GM12891 (cell line): ENCODE measurements around the gene PTGES3L.
"Not testable (repeated sequence)": the region's sequence is repeated elsewhere in the genome, so short reads cannot be mapped to it uniquely, and the experiment has no call there.

Source experiments
- DNase-seq: peaks from one replicate; pipeline ENCODE4 v3.0.0; 2011; ENCODE audit warnings: low spot score; ENCODE audit not compliant: insufficient read length
- FAIRE-seq: peaks from 2 replicates; lab custom pipeline; 2011; peaks lifted over from hg19 to GRCh38; lab: Jason Lieb, UNC
- PAX5 ChIP-seq: IDR thresholded peaks from 2 replicates; pipeline ENCODE4 v1.6.1; 2011; ENCODE audit warnings: low read length, moderate library complexity, mild to moderate bottlenecking; ENCODE audit not compliant: insufficient read depth, severe bottlenecking
- POLR2A ChIP-seq: IDR thresholded peaks from 2 replicates; pipeline ENCODE4 v1.6.1; 2011; ENCODE audit warnings: low read depth, low read length, control low read depth
- POLR2AphosphoS5 ChIP-seq: IDR thresholded peaks from 2 replicates; pipeline ENCODE4 v1.6.1; 2011; ENCODE audit warnings: low read depth, low read length, control low read depth
- POU2F2 ChIP-seq: IDR thresholded peaks from 2 replicates; pipeline ENCODE4 v1.6.1; 2011; ENCODE audit warnings: low read depth, mild to moderate bottlenecking, control low read depth, low read length, moderate library complexity
- SPI1 ChIP-seq: IDR thresholded peaks from 2 replicates; pipeline ENCODE4 v1.6.1; 2011; ENCODE audit warnings: low read depth, low read length, control low read depth
- TAF1 ChIP-seq: IDR thresholded peaks from 2 replicates; pipeline ENCODE4 v1.6.1; 2011; ENCODE audit warnings: low read depth, low read length, control low read depth

PTGES3L gene

DNA sequence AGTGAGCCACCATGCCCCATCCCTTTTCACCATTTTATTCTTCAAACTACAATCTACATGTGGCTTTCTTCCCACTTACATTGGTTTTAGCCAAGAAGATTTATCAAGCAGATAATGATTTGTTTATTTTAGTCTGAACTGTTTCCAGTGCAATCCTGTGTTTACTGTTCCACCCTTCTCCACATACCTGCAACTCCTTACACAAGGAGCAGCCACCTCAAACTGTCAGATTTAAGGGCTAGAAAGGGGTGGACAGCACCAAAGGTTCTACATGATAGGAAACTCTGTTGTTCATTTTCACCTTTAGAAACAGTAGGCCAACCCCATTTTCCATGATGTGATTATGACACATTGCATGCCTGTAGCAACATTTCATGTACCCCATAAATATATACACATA, 2.4 kb upstream of the PTGES3L start:
- FAIRE-seq = no peak

DNA sequence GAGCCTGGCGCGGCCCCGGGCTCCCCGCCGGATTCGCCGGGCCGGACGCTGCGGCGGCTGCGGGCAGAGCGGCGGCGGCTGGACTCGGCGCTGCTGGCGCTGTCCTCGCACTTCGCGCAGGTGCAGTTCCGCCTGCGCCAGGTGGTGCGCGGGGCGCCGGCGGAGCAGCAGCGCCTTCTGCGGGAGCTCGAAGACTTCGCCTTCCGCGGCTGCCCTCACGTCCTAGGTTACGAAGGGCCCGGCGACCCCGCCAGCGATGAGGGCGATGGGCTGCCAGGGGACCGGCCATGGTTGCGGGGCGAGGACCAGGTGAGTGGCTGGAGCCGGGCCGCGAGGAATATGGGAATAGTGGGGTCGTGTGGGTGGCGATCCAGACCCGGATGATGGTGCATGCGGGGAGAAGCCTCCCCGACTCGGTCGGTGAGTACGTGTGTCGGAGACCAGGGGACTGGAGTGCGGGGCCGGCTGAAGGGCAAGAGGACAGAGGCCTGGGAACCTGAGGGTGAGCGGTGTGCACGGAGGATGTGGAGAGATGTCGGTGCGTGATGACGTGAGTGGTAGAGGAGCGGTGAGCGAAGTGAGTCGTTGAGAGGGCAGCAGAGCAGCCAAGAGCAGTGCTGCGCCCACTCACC, 1.0 kb upstream of the PTGES3L start:
- TF ChIP-seq POLR2AphosphoS5 = peak; percentile 69
- TF ChIP-seq POU2F2 = no peak
- peak; percentile 65 for TF ChIP-seq POLR2A
- FAIRE-seq (peak; percentile 90), DNase-seq (peak; percentile 59)

More for the DNA sequence above, 2.4 kb upstream of the PTGES3L start:
- TF ChIP-seq TAF1 (no peak), PAX5 (no peak), SPI1 (no peak), POLR2A (no peak), POLR2AphosphoS5 (no peak), POU2F2 (no peak)
- DNase-seq = no peak

DNA sequence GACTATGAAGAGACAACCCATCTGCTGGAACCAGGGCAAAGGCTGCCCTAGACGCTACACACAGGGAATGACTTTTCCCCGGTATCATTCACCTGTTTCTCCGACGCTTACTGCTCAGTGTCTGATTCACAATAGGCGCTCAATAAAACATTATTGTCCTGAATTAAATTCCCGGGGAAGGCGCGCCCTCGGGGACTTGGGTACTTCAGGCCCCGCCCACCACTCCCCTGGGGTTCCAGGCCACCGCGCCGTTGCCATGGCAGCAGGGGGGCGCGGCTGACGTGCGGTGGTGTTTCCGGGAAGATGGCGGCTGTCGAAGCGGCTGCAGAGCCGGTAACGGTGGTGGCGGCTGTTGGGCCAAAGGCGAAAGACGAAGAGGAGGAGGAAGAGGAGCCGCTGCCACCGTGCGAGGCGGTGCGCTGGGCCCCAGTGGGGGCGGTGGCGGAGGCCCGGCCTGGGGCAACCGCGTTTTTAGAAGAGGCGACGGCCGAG, 440 bp upstream of the PTGES3L start, which contains the start of gene RUNDC1:
RUNDC1 (plus strand) TSS at position 292 of the 492 bp plus-strand sequence; CDS start at position 304, 12 bp downstream.
- DNase-seq (peak; percentile 88), FAIRE-seq (peak; percentile 73)
- TF ChIP-seq SPI1 (no peak), TAF1 (peak; percentile 47), POLR2A (no peak), POU2F2 (no peak), PAX5 (peak; percentile 72), POLR2AphosphoS5 (no peak)

DNA sequence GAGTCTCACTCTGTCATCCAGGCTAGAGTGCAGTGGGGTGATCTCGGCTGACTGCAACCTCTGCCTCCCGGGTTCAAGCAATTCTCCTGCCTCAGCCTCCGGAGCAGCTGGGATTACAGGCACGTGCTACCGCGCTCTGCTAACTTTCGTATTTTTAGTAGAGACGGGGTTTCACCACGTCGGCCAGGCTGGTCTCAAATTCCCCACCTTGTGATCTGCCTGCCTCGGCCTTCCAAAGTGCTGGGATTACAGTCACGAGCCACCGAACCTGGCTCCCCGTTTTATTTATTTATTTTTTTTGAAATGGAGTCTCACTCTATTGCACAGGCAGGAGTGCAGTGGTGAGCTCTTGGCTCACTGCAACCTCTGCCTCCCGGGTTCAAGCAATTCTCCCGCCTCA, 4.2 kb downstream of the PTGES3L start:
- not testable (repeated sequence) for FAIRE-seq

DNA sequence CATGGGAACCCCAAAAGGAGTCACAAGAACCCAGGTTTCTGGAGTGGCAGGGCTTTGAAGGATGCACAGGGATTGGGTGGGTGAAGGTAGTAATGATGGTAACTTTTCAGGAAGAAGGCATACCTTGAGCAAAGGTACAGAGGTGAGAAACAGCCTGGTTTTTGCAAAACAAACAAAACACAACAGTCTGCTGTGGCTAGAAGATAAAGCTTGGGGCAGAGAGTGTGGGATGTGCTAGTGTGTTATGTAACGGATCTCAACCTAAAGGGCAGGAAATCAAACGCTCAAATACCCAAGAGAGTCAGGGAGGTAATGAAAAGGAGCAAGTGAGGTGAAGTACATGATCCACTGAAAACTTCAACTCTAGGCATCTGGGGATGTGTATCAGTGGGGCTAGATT, 4.6 kb downstream of the PTGES3L start:
- no peak for TF ChIP-seq SPI1
- no peak for TF ChIP-seq PAX5
- no peak for TF ChIP-seq POLR2A
- no peak for TF ChIP-seq TAF1
- TF ChIP-seq POU2F2 = no peak
- TF ChIP-seq POLR2AphosphoS5 = no peak
- no peak for DNase-seq
- FAIRE-seq = no peak

More for the DNA sequence above, 4.2 kb downstream of the PTGES3L start:
- not testable (repeated sequence) for DNase-seq

DNA sequence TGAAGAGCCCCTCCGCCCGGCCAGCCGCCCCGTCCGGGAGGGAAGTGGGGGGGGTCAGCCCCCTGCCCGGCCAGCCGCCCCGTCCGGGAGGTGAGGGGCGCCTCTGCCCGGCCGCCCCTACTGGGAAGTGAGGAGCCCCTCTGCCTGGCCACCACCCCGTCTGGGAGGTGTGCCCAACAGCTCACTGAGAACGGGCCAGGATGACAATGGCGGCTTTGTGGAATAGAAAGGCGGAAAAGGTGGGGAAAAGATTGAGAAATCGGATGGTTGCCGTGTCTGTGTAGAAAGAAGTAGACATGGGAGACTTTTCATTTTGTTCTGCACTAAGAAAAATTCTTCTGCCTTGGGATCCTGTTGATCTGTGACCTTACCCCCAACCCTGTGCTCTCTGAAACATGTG, 6.6 kb downstream of the PTGES3L start:
- not testable (repeated sequence) for DNase-seq, FAIRE-seq

DNA sequence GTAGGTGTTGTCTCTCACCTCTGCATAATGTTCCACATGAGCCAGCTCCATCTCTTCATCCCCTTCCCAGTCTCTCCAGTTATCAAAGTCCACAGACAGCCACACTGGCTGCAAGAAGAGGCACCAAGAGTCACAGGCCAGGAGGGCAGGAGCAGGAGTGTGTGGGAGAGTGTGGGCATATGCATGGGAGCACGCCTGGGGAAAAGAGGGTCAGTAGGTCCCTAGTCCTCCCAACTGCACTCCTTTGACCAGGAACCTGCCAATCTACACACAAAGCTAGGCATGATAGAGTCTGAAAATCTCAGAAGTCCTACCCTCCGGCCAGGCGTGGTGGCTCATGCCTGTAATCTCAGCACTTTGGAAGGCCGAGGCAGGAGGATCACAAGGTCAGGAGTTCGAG, 8.3 kb downstream of the PTGES3L start:
- DNase-seq = no peak
- no peak for FAIRE-seq
- TF ChIP-seq POU2F2 = no peak
- no peak for TF ChIP-seq TAF1
- TF ChIP-seq POLR2AphosphoS5 = no peak
- TF ChIP-seq SPI1 = no peak
- no peak for TF ChIP-seq POLR2A
- TF ChIP-seq PAX5 = no peak

DNA sequence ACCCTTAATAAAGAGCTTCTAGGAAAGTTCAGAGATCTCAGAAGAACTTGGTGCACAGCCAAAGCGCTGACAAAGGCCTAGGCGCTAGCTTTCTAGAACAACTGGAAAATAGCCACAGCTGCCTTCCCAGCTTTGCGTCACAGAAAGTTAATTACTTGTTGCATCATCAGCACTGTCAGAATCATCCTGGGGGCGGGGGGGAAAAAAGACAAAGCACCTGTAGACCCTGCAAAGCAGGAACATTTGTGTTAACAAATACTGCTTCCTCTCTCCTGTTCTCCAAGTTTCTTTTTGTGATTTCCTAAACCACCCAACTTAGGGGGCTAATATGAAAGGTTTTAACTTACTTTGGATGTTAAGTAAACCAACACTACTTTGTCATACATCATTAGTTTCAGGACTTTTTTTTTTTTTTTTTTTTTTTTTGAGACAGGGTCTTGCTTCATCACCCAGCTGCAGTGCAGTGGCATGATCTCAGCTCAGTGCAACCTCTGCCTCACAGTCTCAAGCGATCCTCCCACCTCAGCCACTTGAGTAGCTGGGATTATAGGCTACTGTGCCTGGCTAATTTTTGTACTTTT, 10.8 kb downstream of the PTGES3L start:
- FAIRE-seq (no peak), DNase-seq (no peak)
- TF ChIP-seq POLR2AphosphoS5 (no peak), SPI1 (no peak)

DNA sequence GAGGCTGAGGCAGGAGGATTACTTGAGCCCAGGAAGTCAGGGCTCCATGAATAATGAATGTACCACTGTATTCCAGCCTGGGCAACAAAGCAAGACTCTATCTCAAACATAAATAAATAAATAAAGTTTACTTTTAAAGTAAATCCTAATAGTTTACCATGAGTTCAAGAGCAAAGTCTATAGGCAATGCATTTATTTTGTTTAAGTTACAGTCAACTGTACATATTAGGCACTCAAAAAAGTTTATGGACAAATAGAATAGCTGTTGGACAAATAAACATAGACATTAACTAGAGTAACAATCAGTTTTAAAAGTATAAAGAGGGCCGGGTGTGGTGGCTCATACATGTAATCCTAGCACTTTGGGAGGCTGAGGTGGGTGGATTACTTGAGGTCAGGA, 12.0 kb downstream of the PTGES3L start:
- DNase-seq (no peak), FAIRE-seq (no peak)
- TF ChIP-seq POU2F2 = no peak
- TF ChIP-seq PAX5 = no peak
- TF ChIP-seq TAF1 = no peak
- no peak for TF ChIP-seq POLR2A
- no peak for TF ChIP-seq SPI1
- TF ChIP-seq POLR2AphosphoS5 = no peak

DNA sequence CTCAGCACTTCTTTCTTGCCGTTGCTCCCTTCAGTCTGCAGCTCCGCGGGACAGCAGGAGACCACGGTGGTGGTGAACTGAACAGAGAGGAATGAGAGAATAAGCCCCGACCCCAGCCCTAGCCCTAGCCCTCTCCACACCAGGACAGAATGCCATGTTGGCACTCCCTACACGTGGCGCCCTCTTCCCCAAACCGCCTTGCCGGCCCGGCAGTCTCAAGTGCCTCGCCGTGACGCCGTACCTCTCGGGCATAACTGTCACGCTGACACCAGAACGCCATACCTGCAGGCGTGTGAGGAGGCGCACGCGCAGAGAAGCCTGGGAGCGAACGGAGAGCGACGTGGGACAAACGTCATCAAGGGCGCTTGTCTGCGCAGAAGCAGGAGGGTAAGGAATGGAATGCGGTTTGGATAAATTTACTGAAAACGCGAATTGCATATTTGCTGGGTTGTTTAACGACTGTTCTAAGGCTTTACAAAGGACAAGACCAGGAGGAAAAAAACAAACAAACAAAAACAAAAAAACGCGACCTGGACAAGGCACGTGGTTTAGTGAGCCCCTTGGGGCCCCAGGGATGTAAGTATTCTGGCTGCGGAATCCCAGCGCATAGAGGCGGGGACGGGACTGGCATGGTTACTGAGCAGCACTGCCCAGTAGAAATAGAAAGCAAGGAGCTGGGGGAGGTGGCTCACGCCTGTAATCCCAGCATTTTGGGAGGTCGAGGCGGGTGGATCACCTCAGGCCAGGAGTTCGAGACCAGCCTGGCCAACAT, 15.5 kb downstream of the PTGES3L start, which contains the start of gene AARSD1:
AARSD1 (minus strand) TSS at position 294 of the 772 bp plus-strand sequence; CDS start at position 280, 14 bp downstream.
- TF ChIP-seq PAX5 = no peak
- peak; percentile 89 for TF ChIP-seq POLR2AphosphoS5
- peak; percentile 91 for TF ChIP-seq POLR2A
- TF ChIP-seq TAF1 = peak; percentile 66
- DNase-seq (peak; percentile 85), FAIRE-seq (peak; percentile 98)
